ENCODE measurements around the gene GALNTL6.
"Not testable (repeated sequence)": the region's sequence is repeated elsewhere in the genome, so short reads cannot be mapped to it uniquely, and the experiment has no call there.

The GALNTL6 gene

GRCh38 chr4:172826861-172827260, 1013.7 kb downstream of the GALNTL6 start:
- FAIRE-seq: no peak

- peak; percentile 85 for FAIRE-seq
Observed at GRCh38 chr4:172830295-172830764, 1017.1 kb downstream of the GALNTL6 start.

GRCh38 chr4:172836661-172837060, 1023.5 kb downstream of the GALNTL6 start:
- FAIRE-seq: no peak

- no peak for FAIRE-seq
Observed at GRCh38 chr4:172838111-172838510, 1024.9 kb downstream of the GALNTL6 start.

GRCh38 chr4:172838943-172839342, 1025.7 kb downstream of the GALNTL6 start:
- FAIRE-seq: no peak

- FAIRE-seq: no peak
Observed at GRCh38 chr4:172842779-172843178, 1029.6 kb downstream of the GALNTL6 start.

GRCh38 chr4:172843192-172843591, 1030.0 kb downstream of the GALNTL6 start:
- FAIRE-seq: no peak

GRCh38 chr4:172844556-172844955, 1031.4 kb downstream of the GALNTL6 start:
- FAIRE-seq: no peak

- FAIRE-seq: no peak
Observed at GRCh38 chr4:172845281-172845680, 1032.1 kb downstream of the GALNTL6 start.

GRCh38 chr4:172850838-172851237, 1037.6 kb downstream of the GALNTL6 start:
- no peak for FAIRE-seq

- no peak for FAIRE-seq
Observed at GRCh38 chr4:172851534-172851933, 1038.3 kb downstream of the GALNTL6 start.

GRCh38 chr4:172857026-172857425, 1043.8 kb downstream of the GALNTL6 start:
- FAIRE-seq: no peak

- no peak for FAIRE-seq
Observed at GRCh38 chr4:172858731-172859230, 1045.6 kb downstream of the GALNTL6 start.

- FAIRE-seq: no peak
Observed at GRCh38 chr4:172865103-172865502, 1051.9 kb downstream of the GALNTL6 start.

- FAIRE-seq: no peak
Observed at GRCh38 chr4:172865531-172866127, 1052.4 kb downstream of the GALNTL6 start.

GRCh38 chr4:172866421-172866820, 1053.2 kb downstream of the GALNTL6 start:
- FAIRE-seq: no peak

- no peak for FAIRE-seq
Observed at GRCh38 chr4:172867835-172868234, 1054.6 kb downstream of the GALNTL6 start.

GRCh38 chr4:172868271-172868670, 1055.1 kb downstream of the GALNTL6 start:
- FAIRE-seq: no peak

GRCh38 chr4:172869621-172870268, 1056.5 kb downstream of the GALNTL6 start:
- FAIRE-seq: no peak

GRCh38 chr4:172871381-172871780, 1058.2 kb downstream of the GALNTL6 start:
- FAIRE-seq: no peak

GRCh38 chr4:172874944-172875343, 1061.7 kb downstream of the GALNTL6 start:
- no peak for FAIRE-seq

GRCh38 chr4:172876394-172876793, 1063.2 kb downstream of the GALNTL6 start:
- FAIRE-seq: no peak

- FAIRE-seq: no peak
Observed at GRCh38 chr4:172881645-172882044, 1068.4 kb downstream of the GALNTL6 start.

- not testable (repeated sequence) for FAIRE-seq
Observed at GRCh38 chr4:172887358-172887757, 1074.2 kb downstream of the GALNTL6 start.
